Body of pancreas (tissue), 4 donors: Measurements from ENCODE around the gene FAM193B. TPM values are rescaled to one million over a fixed set of nuclear protein-coding genes. Genes with fewer than 3 reads are reported as not detected.

Experiments used
- ATAC-seq: fragments of 150-250 bp; one replicate; pipeline ENCODE4 v1.9.1; 2016
- DNase-seq, 4 donors: peaks; one replicate each; pipeline ENCODE4 v3.0.0-alpha.2; 2019
- H3K27ac ChIP-seq, 4 donors: fragments of 200-600 bp; sonication (generic); 1 replicate in 3 of 4; 2 replicates in 1 of 4; pipeline versions ENCODE4 v1.5.1 to v1.6.1; 2016 to 2019; ENCODE audit warnings: mild to moderate bottlenecking in 1 of 4, mixed read lengths in 1 of 4, moderate library complexity in 1 of 4
- H3K27me3 ChIP-seq, 2 donors: fragments of 200-600 bp; sonication (generic); one replicate each; pipeline ENCODE4 v1.6.0; 2016; ENCODE audit warnings: mild to moderate bottlenecking in 1 of 2
- H3K36me3 ChIP-seq, 2 donors: fragments of 200-600 bp; sonication (generic); replicated peaks in 1 of 2; 2 replicates each; pipeline ENCODE4 v1.5.1; 2016; ENCODE audit warnings: low read depth in 2 of 2; ENCODE audit not compliant: insufficient read depth in 1 of 2
- H3K4me1 ChIP-seq: fragments of 200-600 bp; sonication (generic); one replicate; pipeline ENCODE4 v1.6.0; 2016
- H3K4me3 ChIP-seq, 2 donors: fragments of 200-600 bp; sonication (generic); 1 replicate in 1 of 2; 2 replicates in 1 of 2; pipeline ENCODE4 v1.5.1; 2016 to 2019
- H3K9me3 ChIP-seq, 3 donors: fragments of 200-600 bp; sonication (generic); 1 replicate in 2 of 3; 2 replicates in 1 of 3; pipeline ENCODE4 v1.5.1; 2016
- CTCF ChIP-seq, 7 experiments: fragments of 450-650 bp in 4 of 7; fragments of 200-600 bp in 3 of 7; sonication (generic) in 3 of 7; IDR thresholded peaks; one replicate each; pipeline ENCODE4 v1.5.1; 2016 to 2019; ENCODE audit warnings: antibody characterized with exemption in 7 of 7
- POLR2A ChIP-seq, 3 donors: fragments of 450-650 bp; IDR thresholded peaks; one replicate each; pipeline ENCODE4 v1.6.1; 2016; ENCODE audit warnings: antibody characterized with exemption in 3 of 3, mild to moderate bottlenecking in 2 of 3
- WGBS, 2 donors: methylation state at CpG; one replicate each; pipeline ENCODE4 v1.1.5; 2017; 5-methylcytosine and 5-hydroxymethylcytosine counted together
- intact Hi-C: fragments of 100-400 bp; cut with DNase I; formaldehyde crosslinking; loops from one replicate; pipeline ENCODE4 v1.15.1; 2023
- total RNA-seq, 2 donors: library from RNA; depleted of rRNA; stranded (reverse); fragments of >200 nt; gene quantifications; one replicate each; pipeline ENCODE4 v1.1.0, GENCODE V29; 2016

The FAM193B gene
- total RNA-seq, 2 donors from 2014 or later = 79.9 to 133 TPM

DNA sequence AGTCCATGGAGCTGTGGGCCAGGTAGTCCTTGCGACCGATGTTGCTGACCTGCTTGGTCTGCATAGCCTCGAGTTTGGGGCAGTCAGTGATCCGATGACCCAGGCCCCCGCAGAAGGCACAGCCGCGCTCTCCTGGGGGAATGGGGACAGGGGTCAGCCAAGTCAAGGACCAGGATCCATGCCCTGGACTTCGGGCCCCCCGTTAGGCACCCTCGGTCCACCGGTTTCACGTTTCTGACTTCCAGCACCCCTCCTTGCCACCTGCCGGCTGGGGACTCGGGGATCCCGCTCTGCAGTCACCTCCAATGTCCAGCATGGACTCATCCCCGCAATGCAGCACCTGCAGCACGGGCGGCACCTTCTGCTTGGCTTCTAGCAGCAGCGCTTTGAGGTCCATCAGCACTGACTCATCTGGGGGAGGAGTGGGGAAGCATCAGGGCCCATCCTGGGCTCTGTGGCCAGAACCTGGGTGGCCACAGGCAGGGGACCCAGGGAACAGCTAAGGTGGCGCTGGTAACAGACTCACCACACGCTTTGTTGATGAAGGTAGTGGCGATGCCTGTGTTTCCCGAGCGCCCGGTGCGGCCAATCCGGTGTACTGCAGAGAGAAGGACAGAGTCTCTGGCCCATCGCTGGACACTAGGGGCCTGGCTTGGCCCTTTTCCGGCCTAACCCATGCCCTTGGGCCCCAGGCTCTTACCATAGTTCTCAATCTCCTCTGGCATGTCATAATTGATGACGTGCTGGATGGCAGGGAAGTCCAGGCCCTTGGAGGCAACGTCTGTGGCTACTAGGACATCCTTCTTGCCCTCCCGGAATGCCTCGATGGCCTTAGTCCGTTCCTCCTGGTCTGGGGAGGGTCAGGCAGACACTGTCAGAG, 42.3 kb downstream of the FAM193B start:
- ATAC-seq = no peak
- TF ChIP-seq CTCF (IDR thresholded peaks at IDR 0.05) (no peak), POLR2A (IDR thresholded peaks at IDR 0.05) (no peak)
- no peak for DNase-seq
- no peaks in the 10 kb centered on the region for H3K27me3 ChIP-seq
- H3K27ac ChIP-seq = no peak overlapping the region
- peaks cover 34% of the 10 kb centered on the region for H3K4me1 ChIP-seq
- intact Hi-C loops = no loop called here
- H3K36me3 ChIP-seq = peaks cover 21 to 24% of the 10 kb centered on the region in 2 donors
- WGBS, 2 donors = 92 to 93% methylated on average over 11 to 34 of the region's 34 CpGs
- no peak overlapping the region for H3K4me3 ChIP-seq
- no peaks in the 10 kb centered on the region for H3K9me3 ChIP-seq

GRCh38 chr5:177511181-177511580, 43.2 kb downstream of the FAM193B start:
- Histone ChIP-seq H3K4me3 (no peak overlapping the region), H3K4me1 (peaks cover 32% of the 10 kb centered on the region), H3K9me3 (no peaks in the 10 kb centered on the region), H3K27ac (peak overlapping the region in 1 of 4 donors; percentile 58), H3K27me3 (no peaks in the 10 kb centered on the region), H3K36me3 (peaks cover 21 to 24% of the 10 kb centered on the region in 2 donors)
- no peak for DNase-seq
- TF ChIP-seq CTCF (IDR thresholded peaks at IDR 0.05) = no peak
- TF ChIP-seq POLR2A (IDR thresholded peaks at IDR 0.05) = no peak
- intact Hi-C loops = no loop called here
- WGBS, 2 donors = 77 to 85% methylated on average over 3 to 5 of the region's 5 CpGs
- no peak for ATAC-seq

- Histone ChIP-seq H3K4me3 (no peak overlapping the region), H3K4me1 (peaks cover 27% of the 10 kb centered on the region), H3K27ac (peak overlapping the region in 1 of 4 donors; percentile 58), H3K27me3 (no peaks in the 10 kb centered on the region), H3K36me3 (peaks cover 21 to 24% of the 10 kb centered on the region in 2 donors), H3K9me3 (no peaks in the 10 kb centered on the region)
- intact Hi-C loops = no loop called here
- 85 to 87% methylated on average over 15 of the region's 15 CpGs for WGBS, 2 donors
- ATAC-seq (no peak), DNase-seq (peak in 1 of 4 donors; percentile 71)
- peak in 1 of 3 donors; percentile 40 for TF ChIP-seq POLR2A (IDR thresholded peaks at IDR 0.05)
- no peak for TF ChIP-seq CTCF (IDR thresholded peaks at IDR 0.05)
These were observed 43.8 kb downstream of the FAM193B start for GRCh38 chr5:177510567-177511053.

- Histone ChIP-seq H3K4me3 (no peak overlapping the region), H3K36me3 (peaks cover 21 to 24% of the 10 kb centered on the region in 2 donors), H3K27ac (peak overlapping the region in 2 of 4 donors; percentile 30 to 58), H3K9me3 (no peaks in the 10 kb centered on the region), H3K4me1 (peaks cover 21% of the 10 kb centered on the region), H3K27me3 (no peaks in the 10 kb centered on the region)
- DNase-seq (no peak), ATAC-seq (no peak)
- TF ChIP-seq CTCF (IDR thresholded peaks at IDR 0.05) (no peak), POLR2A (IDR thresholded peaks at IDR 0.05) (no peak)
- intact Hi-C loops = no loop called here
- WGBS, 2 donors = 53 to 65% methylated on average over 4 to 11 of the region's 11 CpGs
These were observed 44.3 kb downstream of the FAM193B start for GRCh38 chr5:177509991-177510566.
